Testis (tissue), 3 donors: ENCODE data around the gene NXF2. TPM values are rescaled to one million over a fixed set of nuclear protein-coding genes. Genes with fewer than 3 reads are reported as not detected.

Source experiments
- DNase-seq: peaks from one replicate; pipeline ENCODE4 v3.0.0-alpha.2; 2019
- H3K27ac ChIP-seq, 2 donors: fragments of 200-600 bp; sonication (generic); one replicate each; pipeline ENCODE4 v1.5.1; 2019
- H3K27me3 ChIP-seq: fragments of 200-600 bp; sonication (generic); one replicate; pipeline ENCODE4 v1.5.1; 2019
- H3K36me3 ChIP-seq: fragments of 200-600 bp; sonication (generic); one replicate; pipeline ENCODE4 v1.5.1; 2017; ENCODE audit warnings: low read depth; ENCODE audit errors: missing control alignments
- H3K4me1 ChIP-seq: fragments of 200-600 bp; sonication (generic); one replicate; pipeline ENCODE4 v1.5.1; 2019
- H3K4me3 ChIP-seq, 2 donors: fragments of 200-600 bp; sonication (generic); one replicate each; pipeline ENCODE4 v1.5.1; 2017 to 2019
- H3K9me3 ChIP-seq: fragments of 200-600 bp; sonication (generic); one replicate; pipeline ENCODE4 v1.5.1; 2017
- CTCF ChIP-seq, 3 experiments: fragments of 450-650 bp in 2 of 3; fragments of 200-600 bp in 1 of 3; sonication (generic) in 1 of 3; IDR thresholded peaks; one replicate each; pipeline ENCODE4 v1.5.1; 2016 to 2019; ENCODE audit warnings: antibody characterized with exemption in 3 of 3, mild to moderate bottlenecking in 2 of 3, moderate library complexity in 1 of 3
- POLR2A ChIP-seq: fragments of 450-650 bp; IDR thresholded peaks from one replicate; pipeline ENCODE4 v1.6.1; 2017; ENCODE audit warnings: antibody characterized with exemption, mild to moderate bottlenecking, moderate library complexity
- WGBS, 2 donors: methylation state at CpG; one replicate each; pipeline ENCODE4 v1.1.5; 2018; 5-methylcytosine and 5-hydroxymethylcytosine counted together
- intact Hi-C: fragments of 100-400 bp; cut with DNase I; formaldehyde crosslinking; loops from one replicate; pipeline ENCODE4 v1.15.1; 2023; ENCODE audit warnings: low total_unique reads
- polyA plus RNA-seq: library from polyadenylated mRNA; stranded (reverse); fragments of 350-450 nt; fragmentation: Illumina TruSeq; extraction: RNeasy Lipid Tissue Mini Kit (QIAGEN cat#74804); gene quantifications from one replicate; pipeline ENCODE4 v1.2.3, GENCODE V29; 2014; ENCODE audit warnings: low read depth, low replicate concordance; ENCODE audit not compliant: insufficient read depth
- total RNA-seq, 2 donors: library from RNA; depleted of rRNA; stranded (reverse); fragments of >200 nt; gene quantifications; one replicate each; pipeline ENCODE4 v1.2.3, GENCODE V29; 2016

NXF2 gene
- total and polyA plus RNA-seq, 3 donors from 2014 or later, result 16.9 to 19.1 (median 18.0) TPM

GRCh38 chrX:102339312-102340298 is 92.6 kb downstream of the NXF2 start:
- Histone ChIP-seq H3K27me3 (no peaks in the 10 kb centered on the region), H3K36me3 (no peaks in the 10 kb centered on the region), H3K27ac (no peak overlapping the region), H3K4me1 (no peaks in the 10 kb centered on the region), H3K4me3 (no peak overlapping the region), H3K9me3 (no peaks in the 10 kb centered on the region)
- TF ChIP-seq CTCF (IDR thresholded peaks at IDR 0.05) (no peak), POLR2A (no peak)
- intact Hi-C loops, result no loop called here
- 52 to 58% methylated on average over 2 to 10 of the region's 19 CpGs for WGBS, 2 donors
- no peak for DNase-seq

- Histone ChIP-seq H3K27me3 (no peaks in the 10 kb centered on the region), H3K27ac (no peak overlapping the region), H3K9me3 (no peaks in the 10 kb centered on the region), H3K4me1 (no peaks in the 10 kb centered on the region), H3K36me3 (no peaks in the 10 kb centered on the region), H3K4me3 (no peak overlapping the region)
- DNase-seq, result no peak
- no peak for TF ChIP-seq POLR2A
- TF ChIP-seq CTCF (IDR thresholded peaks at IDR 0.05), result peak in 1 of 3 experiments; percentile 13
- WGBS, 2 donors, result 37 to 48% methylated on average over 2 of the region's 2 CpGs
- intact Hi-C loops, result no loop called here
These were observed 94.9 kb downstream of the NXF2 start for GRCh38 chrX:102341867-102342266.

- intact Hi-C loops, result no loop called here
- Histone ChIP-seq H3K4me1 (no peaks in the 10 kb centered on the region), H3K27ac (no peak overlapping the region), H3K9me3 (no peaks in the 10 kb centered on the region), H3K27me3 (no peaks in the 10 kb centered on the region), H3K4me3 (no peak overlapping the region), H3K36me3 (no peaks in the 10 kb centered on the region)
- TF ChIP-seq CTCF (IDR thresholded peaks at IDR 0.05) (peak; percentile 43 to 67 (median 46)), POLR2A (no peak)
- WGBS, 2 donors, result 23 to 44% methylated on average over 2 to 3 of the region's 3 CpGs
- DNase-seq, result peak; percentile 80
These were observed 98.9 kb downstream of the NXF2 start for GRCh38 chrX:102345916-102346315.

Other genes starting within 250 kb of the NXF2 start
- gene TCEAL2, start 121.5 kb upstream of the NXF2 start, total RNA-seq, result 10 to 100 TPM; 52.0 to 63.0 TPM
- gene TCEAL2, start 121.5 kb upstream of the NXF2 start, polyA plus RNA-seq, result 37.2 TPM
- gene TCEAL6, start 104.7 kb upstream of the NXF2 start, total RNA-seq, result 10 to 100 TPM; 51.9 to 54.4 TPM
- gene TCEAL6, start 104.7 kb upstream of the NXF2 start, polyA plus RNA-seq, result 40.3 TPM
- 10 to 100 TPM; 20.7 to 29.4 TPM for gene BEX5, start 91.2 kb upstream of the NXF2 start, total RNA-seq
- 18.6 TPM for gene BEX5, start 91.2 kb upstream of the NXF2 start, polyA plus RNA-seq
- under 1 TPM in 1 of 2 donors, not detected in 1; 0.31 TPM for gene TCP11X1, start 31.9 kb upstream of the NXF2 start, total RNA-seq
- 0.24 TPM for gene TCP11X1, start 31.9 kb upstream of the NXF2 start, polyA plus RNA-seq
- gene NXF2B, start 192.8 kb downstream of the NXF2 start, total RNA-seq, result 10 to 100 TPM in 1 of 2 donors, 1 to 10 TPM in 1; 4.1 to 11.3 TPM
- gene NXF2B, start 192.8 kb downstream of the NXF2 start, polyA plus RNA-seq, result 6.3 TPM
- gene TCP11X2, start 224.6 kb downstream of the NXF2 start, total RNA-seq, result 1 to 10 TPM; 3.6 to 7.2 TPM
- gene TCP11X2, start 224.6 kb downstream of the NXF2 start, polyA plus RNA-seq, result 3.0 TPM